ENCODE measurements around the gene HCFC1R1.

GRCh38 chr16:2976673-2977072 lies 47.1 kb downstream of the HCFC1R1 start:
- TF ChIP-seq, protein P1, sequence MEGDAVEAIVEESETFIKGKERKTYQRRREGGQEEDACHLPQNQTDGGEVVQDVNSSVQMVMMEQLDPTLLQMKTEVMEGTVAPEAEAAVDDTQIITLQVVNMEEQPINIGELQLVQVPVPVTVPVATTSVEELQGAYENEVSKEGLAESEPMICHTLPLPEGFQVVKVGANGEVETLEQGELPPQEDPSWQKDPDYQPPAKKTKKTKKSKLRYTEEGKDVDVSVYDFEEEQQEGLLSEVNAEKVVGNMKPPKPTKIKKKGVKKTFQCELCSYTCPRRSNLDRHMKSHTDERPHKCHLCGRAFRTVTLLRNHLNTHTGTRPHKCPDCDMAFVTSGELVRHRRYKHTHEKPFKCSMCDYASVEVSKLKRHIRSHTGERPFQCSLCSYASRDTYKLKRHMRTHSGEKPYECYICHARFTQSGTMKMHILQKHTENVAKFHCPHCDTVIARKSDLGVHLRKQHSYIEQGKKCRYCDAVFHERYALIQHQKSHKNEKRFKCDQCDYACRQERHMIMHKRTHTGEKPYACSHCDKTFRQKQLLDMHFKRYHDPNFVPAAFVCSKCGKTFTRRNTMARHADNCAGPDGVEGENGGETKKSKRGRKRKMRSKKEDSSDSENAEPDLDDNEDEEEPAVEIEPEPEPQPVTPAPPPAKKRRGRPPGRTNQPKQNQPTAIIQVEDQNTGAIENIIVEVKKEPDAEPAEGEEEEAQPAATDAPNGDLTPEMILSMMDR (IDR thresholded peaks at IDR 0.05; ENCODE audit: poor library complexity, severe bottlenecking): no peak
- TF ChIP-seq POLR2AphosphoS5 (IDR thresholded peaks at IDR 0.05) (no peak), RAD21 (conservative IDR thresholded peaks at IDR 0.05) (no peak)
